Common myeloid progenitor, CD34-positive (primary cell): Measurements from ENCODE around the gene OR4D2.

Experiments
- CTCF ChIA-PET: fragments of 350-600 bp; sonication (Branson Sonifier 250); formaldehyde crosslinking; loops from one replicate; lab custom pipeline; 2021; ENCODE audit warnings: antibody characterized with exemption; lab: Charles Lee
- POLR2A ChIA-PET: fragments of 350-600 bp; sonication (Branson Sonifier 250); formaldehyde crosslinking; loops from one replicate; lab custom pipeline; 2021; ENCODE audit warnings: antibody characterized with exemption; lab: Charles Lee
- DNase-seq, 3 donors: peaks; one replicate each; pipeline versions ENCODE4 v3.0.0 to v3.0.0-alpha.2; 2013
- H3K27ac ChIP-seq, 2 experiments: 1 replicate in 1 of 2; 2 replicates in 1 of 2; pipeline ENCODE4 v1.7.0; 2013; ENCODE audit warnings: inconsistent platforms in 2 of 2, low read length in 2 of 2, mild to moderate bottlenecking in 2 of 2, low read depth in 1 of 2, moderate library complexity in 1 of 2; ENCODE audit not compliant: severe bottlenecking in 2 of 2, insufficient read depth in 1 of 2, poor library complexity in 1 of 2
- H3K27me3 ChIP-seq, 5 experiments: replicated peaks in 2 of 5; 1 replicate in 3 of 5; 2 replicates in 2 of 5; pipeline versions ENCODE4 v1.6.1 to v1.7.0; 2013; ENCODE audit warnings: low read length in 4 of 5, mild to moderate bottlenecking in 2 of 5, moderate library complexity in 2 of 5, inconsistent platforms in 1 of 5; ENCODE audit not compliant: insufficient read depth in 5 of 5, control insufficient read depth in 4 of 5
- H3K36me3 ChIP-seq, 4 experiments: 1 replicate in 2 of 4; 2 replicates in 2 of 4; pipeline versions ENCODE4 v1.6.1 to v1.7.0; 2013; ENCODE audit warnings: low read length in 3 of 4, control low read depth in 1 of 4, mild to moderate bottlenecking in 1 of 4; ENCODE audit not compliant: control insufficient read depth in 4 of 4, insufficient read depth in 4 of 4
- H3K4me1 ChIP-seq, 4 experiments: 1 replicate in 3 of 4; 2 replicates in 1 of 4; pipeline versions ENCODE4 v1.6.1 to v1.7.1; 2013; ENCODE audit warnings: low read length in 3 of 4, mild to moderate bottlenecking in 3 of 4, control low read depth in 1 of 4, inconsistent platforms in 1 of 4, moderate library complexity in 1 of 4; ENCODE audit not compliant: control insufficient read depth in 4 of 4, insufficient read depth in 4 of 4; ENCODE audit errors: control extremely low read depth in 1 of 4
- H3K4me3 ChIP-seq, 7 experiments: 1 replicate in 4 of 7; 2 replicates in 3 of 7; pipeline versions ENCODE4 v1.5.1 to v1.7.0; 2013; ENCODE audit warnings: mild to moderate bottlenecking in 7 of 7, low read length in 6 of 7, moderate library complexity in 6 of 7, inconsistent platforms in 2 of 7, low read depth in 2 of 7, control low read depth in 1 of 7; ENCODE audit not compliant: insufficient read depth in 4 of 7, control insufficient read depth in 1 of 7; ENCODE audit errors: extremely low read depth in 1 of 7
- H3K9me3 ChIP-seq, 5 experiments: 1 replicate in 4 of 5; 2 replicates in 1 of 5; pipeline versions ENCODE4 v1.6.1 to v1.7.1; 2013; ENCODE audit warnings: low read length in 4 of 5, mild to moderate bottlenecking in 2 of 5, inconsistent platforms in 1 of 5, low read depth in 1 of 5, moderate library complexity in 1 of 5; ENCODE audit not compliant: control insufficient read depth in 4 of 5, insufficient read depth in 2 of 5; ENCODE audit errors: control extremely low read depth in 1 of 5
- WGBS: methylation state at CpG from one replicate; pipeline ENCODE4 v1.1.5; 2013; ENCODE audit not compliant: insufficient coverage; 5-methylcytosine and 5-hydroxymethylcytosine counted together

Gene OR4D2

GRCh38 chr17:58191241-58191896, 24.6 kb downstream of the OR4D2 start:
- Histone ChIP-seq H3K4me3 (no peak overlapping the region), H3K27ac (no peak overlapping the region), H3K36me3 (no peaks in the 10 kb centered on the region), H3K27me3 (peaks cover 0 to 9% (median 0%) of the 10 kb centered on the region in 5 experiments), H3K9me3 (no peaks in the 10 kb centered on the region), H3K4me1 (peaks cover 0 to 12% (median 7%) of the 10 kb centered on the region in 4 experiments)
- WGBS: 80% methylated on average over 14 of the region's 14 CpGs
- DNase-seq: no peak
- CTCF ChIA-PET: interaction anchor here (0.6 to 1.7 kb wide), 4 partner anchors 9 to 61 kb away, joined by 3 to 8 read pairs (median 4); no protein-coding TSS in a partner anchor
- POLR2A ChIA-PET: no interaction called here

GRCh38 chr17:58192612-58193011, 25.8 kb downstream of the OR4D2 start, which contains the start of gene EPX:
EPX (plus strand) TSS chr17:58192726; CDS start chr17:58192847, 121 bp downstream.
- CTCF ChIA-PET: interaction anchor here (1.0 to 1.7 kb wide), 3 partner anchors 8 to 20 kb away, joined by 3 to 4 read pairs (median 3); no protein-coding TSS in a partner anchor
- H3K9me3 ChIP-seq: no peaks in the 10 kb centered on the region
- H3K27me3 ChIP-seq: peaks cover 0 to 12% (median 2%) of the 10 kb centered on the region in 5 experiments
- POLR2A ChIA-PET: no interaction called here
- no peak for DNase-seq
- no peak within 1 kb of the TSS for H3K27ac ChIP-seq
- WGBS: 63% methylated on average over 3 of the region's 6 CpGs
- H3K4me3 ChIP-seq: no peak within 1 kb of the TSS
- no peaks in the 10 kb centered on the region for H3K36me3 ChIP-seq
- H3K4me1 ChIP-seq: peaks cover 0 to 14% (median 5%) of the 10 kb centered on the region in 4 experiments

GRCh38 chr17:58193641-58194255, 27.0 kb downstream of the OR4D2 start:
- peaks cover 0 to 14% (median 8%) of the 10 kb centered on the region in 5 experiments for H3K27me3 ChIP-seq
- WGBS: over 99% methylated on average over 17 of the region's 18 CpGs
- POLR2A ChIA-PET: no interaction called here

GRCh38 chr17:58195518-58196123, 28.8 kb downstream of the OR4D2 start:
- Histone ChIP-seq H3K27ac (no peak overlapping the region), H3K9me3 (no peaks in the 10 kb centered on the region), H3K36me3 (no peaks in the 10 kb centered on the region), H3K4me1 (peaks cover 0 to 3% (median 1%) of the 10 kb centered on the region in 4 experiments), H3K27me3 (peaks cover 0 to 20% (median 10%) of the 10 kb centered on the region in 5 experiments), H3K4me3 (no peak overlapping the region)
- POLR2A ChIA-PET: no interaction called here
- no peak for DNase-seq
- CTCF ChIA-PET: no interaction called here
- no CpG with 5 or more reads among the region's 5 CpGs for WGBS

More at GRCh38 chr17:58193641-58194255, 27.0 kb downstream of the OR4D2 start:
- CTCF ChIA-PET: no interaction called here
- H3K9me3 ChIP-seq: no peaks in the 10 kb centered on the region
- H3K4me3 ChIP-seq: no peak overlapping the region
- no peak for DNase-seq
- H3K27ac ChIP-seq: no peak overlapping the region
- no peaks in the 10 kb centered on the region for H3K36me3 ChIP-seq
- H3K4me1 ChIP-seq: peaks cover 0 to 14% (median 5%) of the 10 kb centered on the region in 4 experiments

- DNase-seq: no peak
- H3K4me1 ChIP-seq: peaks cover 0 to 3% (median 1%) of the 10 kb centered on the region in 4 experiments
- H3K27ac ChIP-seq: no peak overlapping the region
- 80% methylated on average over 3 of the region's 7 CpGs for WGBS
- no peaks in the 10 kb centered on the region for H3K9me3 ChIP-seq
- no peak overlapping the region for H3K4me3 ChIP-seq
- no peaks in the 10 kb centered on the region for H3K36me3 ChIP-seq
- ChIA-PET CTCF (interaction anchor here (0.8 kb wide), 1 partner anchor 53 kb away, joined by 3 read pairs; no protein-coding TSS in a partner anchor), POLR2A (no interaction called here)
- peaks cover 0 to 20% (median 9%) of the 10 kb centered on the region in 5 experiments for H3K27me3 ChIP-seq
Observed at GRCh38 chr17:58196610-58197009, 29.8 kb downstream of the OR4D2 start.

GRCh38 chr17:58200024-58200633, 33.3 kb downstream of the OR4D2 start:
- POLR2A ChIA-PET: interaction anchor here (1.5 kb wide), 1 partner anchor 19 kb away, joined by 5 read pairs; the partner anchor contains the start of gene MKS1
- H3K27ac ChIP-seq: no peak overlapping the region
- peaks cover 0 to 5% (median 0%) of the 10 kb centered on the region in 4 experiments for H3K36me3 ChIP-seq
- peaks cover 0 to 3% (median 0%) of the 10 kb centered on the region in 4 experiments for H3K4me1 ChIP-seq
- no peaks in the 10 kb centered on the region for H3K9me3 ChIP-seq
- WGBS: 52% methylated on average over 13 of the region's 14 CpGs
- H3K27me3 ChIP-seq: peaks cover 0 to 20% (median 6%) of the 10 kb centered on the region in 5 experiments
- peak; percentile 47 to 73 (median 71) for DNase-seq
- no peak overlapping the region for H3K4me3 ChIP-seq
- CTCF ChIA-PET: interaction anchor here (0.6 to 3.5 kb wide), 21 partner anchors 8 to 539 kb away, joined by 3 to 20 read pairs (median 3); partner anchors contain the start of genes EPX and MKS1
